Tibial artery (tissue), 4 donors: ENCODE data around the gene ADAD1.

Source experiments
- DNase-seq, 2 donors: peaks; one replicate each; pipeline ENCODE4 v3.0.0-alpha.2; 2019
- H3K27ac ChIP-seq, 2 donors: fragments of 200-600 bp; sonication (generic) in 1 of 2; 1 replicate in 1 of 2; 2 replicates in 1 of 2; pipeline ENCODE4 v1.5.1; 2018 to 2019; ENCODE audit warnings: mild to moderate bottlenecking in 1 of 2
- H3K27me3 ChIP-seq, 2 donors: fragments of 200-600 bp; sonication (generic) in 1 of 2; one replicate each; pipeline versions ENCODE4 v1.5.1 to v1.6.0; 2016 to 2019
- H3K36me3 ChIP-seq, 3 donors: fragments of 200-600 bp; sonication (generic) in 2 of 3; one replicate each; pipeline ENCODE4 v1.5.1; 2016 to 2019; ENCODE audit warnings: mild to moderate bottlenecking in 2 of 3
- H3K4me1 ChIP-seq, 4 donors: fragments of 200-600 bp; sonication (generic) in 2 of 4; 1 replicate in 3 of 4; 2 replicates in 1 of 4; pipeline ENCODE4 v1.5.1; 2016 to 2019
- H3K4me3 ChIP-seq, 2 donors: fragments of 200-600 bp; sonication (generic) in 1 of 2; 1 replicate in 1 of 2; 2 replicates in 1 of 2; pipeline ENCODE4 v1.5.1; 2018 to 2019; ENCODE audit warnings: mild to moderate bottlenecking in 2 of 2
- H3K9me3 ChIP-seq, 3 donors: fragments of 200-600 bp; sonication (generic) in 1 of 3; one replicate each; pipeline ENCODE4 v1.5.1; 2016 to 2019
- CTCF ChIP-seq, 2 experiments: fragments of 200-600 bp in 1 of 2; fragments of 450-650 bp in 1 of 2; IDR thresholded peaks; one replicate each; pipeline ENCODE4 v1.5.1; 2017 to 2019; ENCODE audit warnings: antibody characterized with exemption in 2 of 2, mild to moderate bottlenecking in 1 of 2, moderate library complexity in 1 of 2
- intact Hi-C: fragments of 100-400 bp; cut with DNase I; formaldehyde crosslinking; loops from one replicate; pipeline ENCODE4 v1.15.0; 2023; ENCODE audit warnings: low total_unique reads

Gene ADAD1

GRCh38 chr4:122476745-122477144 is 97.9 kb downstream of the ADAD1 start:
- TF ChIP-seq CTCF (IDR thresholded peaks at IDR 0.05) = no peak
- no peak for DNase-seq
- intact Hi-C loops = no loop called here
- no peaks in the 10 kb centered on the region for H3K4me1 ChIP-seq
- no peaks in the 10 kb centered on the region for H3K27me3 ChIP-seq
- H3K4me3 ChIP-seq = no peak overlapping the region
- H3K9me3 ChIP-seq = no peaks in the 10 kb centered on the region
- no peak overlapping the region for H3K27ac ChIP-seq
- H3K36me3 ChIP-seq = no peaks in the 10 kb centered on the region
